Measurements from ENCODE around the gene LRIF1.
"Not testable (repeated sequence)": the region's sequence is repeated elsewhere in the genome, so short reads cannot be mapped to it uniquely, and the experiment has no call there.

LRIF1 gene

GRCh38 chr1:110951161-110951560, 12.6 kb downstream of the LRIF1 start:
- no peak for DNase-seq (ENCODE audit: extremely low read depth in 1 of 2, low read depth in 1 of 2)

DNA sequence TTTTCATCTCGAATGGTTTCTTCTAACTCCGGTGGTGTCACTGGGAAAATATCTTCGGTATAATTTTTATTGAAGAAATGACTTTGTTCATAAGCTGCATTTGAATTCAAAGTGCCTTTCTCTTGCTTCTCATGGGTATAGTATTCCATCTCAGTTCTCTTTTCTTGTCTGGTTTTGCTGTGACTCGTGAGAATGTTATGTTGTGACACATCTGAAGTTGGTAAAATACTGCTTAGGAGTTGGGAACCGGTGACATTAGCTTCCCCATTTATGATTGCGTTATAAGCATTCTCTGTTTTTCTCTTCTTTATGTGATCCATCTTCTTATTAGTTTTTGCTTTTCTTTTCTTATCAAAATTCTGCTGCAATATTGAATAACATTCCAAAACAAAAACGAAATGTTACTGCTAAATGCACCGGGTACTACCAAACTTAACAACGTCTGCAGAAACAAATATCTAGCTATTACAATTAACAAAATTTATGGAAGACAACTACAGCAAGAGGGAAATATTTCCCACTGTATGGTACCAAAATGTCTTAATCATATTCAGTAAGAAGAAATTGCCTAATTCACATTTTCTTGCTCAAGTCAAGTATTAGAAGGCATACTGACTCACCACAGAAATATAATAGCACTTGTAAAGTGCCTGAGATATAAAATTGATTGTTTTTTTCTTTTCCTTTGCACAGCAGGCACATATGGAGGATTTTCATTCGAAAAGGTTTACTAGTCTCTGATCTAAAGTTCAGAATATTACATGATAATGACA, 15.5 kb downstream of the LRIF1 start:
- no peak for DNase-seq (ENCODE audit: extremely low read depth in 1 of 2, low read depth in 1 of 2)

DNA sequence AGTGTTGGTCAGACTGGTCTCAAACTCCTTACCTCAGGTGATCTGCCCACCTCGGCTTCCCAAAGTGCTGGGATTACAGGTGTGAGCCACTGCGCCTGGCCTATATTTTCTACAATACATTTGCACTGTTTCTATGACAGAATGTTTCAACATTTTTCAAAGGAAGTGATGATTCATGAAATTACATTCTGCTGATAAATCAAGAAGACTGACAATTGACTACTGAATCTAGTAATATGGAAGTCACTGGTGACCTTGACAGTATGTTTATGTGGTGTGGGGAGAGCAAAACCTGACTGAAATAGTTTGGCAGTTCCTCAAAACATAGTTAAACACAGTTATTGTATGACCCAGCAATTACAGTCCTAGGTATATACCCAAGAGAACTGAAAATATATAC, 18.1 kb downstream of the LRIF1 start:
- DNase-seq (ENCODE audit: extremely low read depth in 1 of 2, low read depth in 1 of 2): no peak

- DNase-seq (ENCODE audit: extremely low read depth in 1 of 2, low read depth in 1 of 2): no peak
Measured at GRCh38 chr1:110944806-110945205, 18.9 kb downstream of the LRIF1 start.

DNA sequence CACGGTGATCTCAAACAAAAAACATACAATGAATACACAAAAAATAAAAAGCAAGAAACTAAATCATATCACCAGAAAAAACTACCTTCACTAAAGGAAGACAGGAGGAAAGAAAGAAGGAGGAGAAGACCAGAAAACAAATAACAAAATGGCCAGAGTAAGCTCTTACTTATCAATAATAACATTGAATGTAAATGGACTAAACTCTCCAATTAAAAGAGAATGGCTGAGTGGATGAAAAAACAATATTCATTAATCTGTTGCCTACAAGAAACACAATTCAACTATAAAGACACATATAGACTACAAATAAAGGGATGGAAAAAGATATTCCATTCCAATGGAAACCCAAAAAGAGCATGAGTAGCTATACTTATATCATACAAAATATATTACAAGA, 27.2 kb downstream of the LRIF1 start:
- no peak for DNase-seq (ENCODE audit: extremely low read depth in 1 of 2, low read depth in 1 of 2)

DNA sequence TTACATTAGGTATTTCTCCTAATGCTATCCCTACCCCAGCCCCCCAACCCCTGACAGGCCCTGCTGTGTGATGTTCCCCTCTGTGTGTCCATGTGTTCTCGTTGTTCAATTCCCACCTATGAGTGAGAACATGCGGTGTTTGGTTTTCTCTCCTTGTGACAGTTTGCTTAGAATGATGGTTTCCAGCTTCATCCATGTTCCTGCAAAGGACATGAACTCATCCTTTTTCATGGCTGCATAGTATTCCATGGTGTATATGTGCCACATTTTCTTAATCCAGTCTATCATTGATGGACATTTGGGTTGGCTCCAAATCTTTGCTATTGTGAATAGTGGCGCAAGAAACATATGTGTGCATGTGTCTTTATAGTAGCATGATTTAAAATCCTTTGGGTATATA, 32.6 kb downstream of the LRIF1 start:
- DNase-seq (ENCODE audit: extremely low read depth in 1 of 2, low read depth in 1 of 2): not testable (repeated sequence)

- DNase-seq (ENCODE audit: extremely low read depth in 1 of 2, low read depth in 1 of 2): no peak
Measured at GRCh38 chr1:110928904-110929303, 34.8 kb downstream of the LRIF1 start.

- no peak for DNase-seq (ENCODE audit: extremely low read depth in 1 of 2, low read depth in 1 of 2)
Measured at GRCh38 chr1:110928191-110928590, 35.5 kb downstream of the LRIF1 start.

DNA sequence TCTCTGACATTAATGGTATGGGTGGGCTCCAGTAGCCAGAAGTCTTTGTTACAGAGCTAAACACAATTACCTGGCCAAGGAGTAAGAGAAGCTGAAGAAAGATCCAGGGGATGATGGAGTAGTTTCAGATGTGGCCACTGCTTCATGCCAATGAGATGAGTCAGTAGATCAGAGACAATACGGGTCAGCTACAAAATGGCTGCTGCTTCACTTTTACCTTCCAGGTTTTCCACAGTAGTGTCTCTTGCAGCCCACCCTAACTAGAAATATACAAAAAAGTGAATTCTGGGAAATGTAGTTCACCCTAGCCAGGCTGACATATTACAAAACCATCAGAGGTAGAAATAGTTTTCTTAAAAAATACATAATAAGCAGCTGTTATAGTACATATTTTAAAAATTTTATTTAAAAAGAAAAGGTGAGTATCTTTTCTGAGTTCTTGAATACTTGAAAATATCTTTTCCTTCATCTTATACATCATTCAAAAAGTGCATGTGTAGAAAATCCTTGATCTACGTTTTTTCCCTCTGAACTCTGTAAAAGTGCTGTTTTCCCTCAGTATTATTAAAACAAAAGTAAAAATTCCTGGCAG, 36.1 kb downstream of the LRIF1 start:
- no peak for DNase-seq (ENCODE audit: extremely low read depth in 1 of 2, low read depth in 1 of 2)

GRCh38 chr1:110921953-110922352, 41.8 kb downstream of the LRIF1 start:
- no peak for DNase-seq (ENCODE audit: extremely low read depth in 1 of 2, low read depth in 1 of 2)

DNA sequence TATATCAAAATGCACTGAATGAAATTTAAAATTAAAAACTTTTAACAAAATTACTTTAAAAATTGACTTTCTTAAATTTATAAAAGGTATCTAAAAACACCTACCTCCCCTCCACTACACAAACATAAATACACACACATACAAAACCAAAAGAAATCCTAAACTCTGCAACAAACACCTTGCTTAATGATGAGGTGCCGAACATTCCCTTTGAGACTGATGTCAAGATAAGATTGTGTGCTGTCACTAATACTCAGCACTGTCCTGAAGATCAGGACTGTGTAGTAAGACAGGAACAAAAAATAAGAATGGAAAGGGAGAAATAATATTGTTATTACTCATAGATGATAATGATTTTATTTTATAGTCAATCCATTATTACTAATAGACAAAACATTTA, 45.7 kb downstream of the LRIF1 start:
- no peak for DNase-seq (ENCODE audit: extremely low read depth in 1 of 2, low read depth in 1 of 2)

- DNase-seq (ENCODE audit: extremely low read depth in 1 of 2, low read depth in 1 of 2): no peak
Measured at GRCh38 chr1:110916669-110917306, 46.9 kb downstream of the LRIF1 start.

DNA sequence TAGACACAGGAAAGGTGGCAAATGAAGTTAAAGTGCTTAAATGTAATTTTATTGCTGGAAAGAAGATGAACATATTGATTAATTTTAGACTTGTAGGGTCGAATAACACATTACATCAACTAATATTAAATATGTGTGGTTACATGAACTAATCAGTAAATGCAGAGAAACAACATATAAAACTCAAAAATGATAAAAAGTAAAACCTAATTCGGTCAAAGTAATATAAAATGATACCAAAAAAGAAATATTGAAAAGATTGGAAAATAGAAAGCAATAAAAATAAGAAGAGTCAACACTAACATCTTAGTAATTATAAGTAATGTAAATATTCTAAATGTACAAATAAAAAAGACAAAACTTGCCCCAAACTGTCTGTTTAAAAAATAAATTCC, 47.5 kb downstream of the LRIF1 start:
- no peak for DNase-seq (ENCODE audit: extremely low read depth in 1 of 2, low read depth in 1 of 2)

- no peak for DNase-seq (ENCODE audit: extremely low read depth in 1 of 2, low read depth in 1 of 2)
Measured at GRCh38 chr1:110915804-110916203, 47.9 kb downstream of the LRIF1 start.

- no peak for DNase-seq (ENCODE audit: extremely low read depth in 1 of 2, low read depth in 1 of 2)
Measured at GRCh38 chr1:110914676-110915075, 49.0 kb downstream of the LRIF1 start.

DNA sequence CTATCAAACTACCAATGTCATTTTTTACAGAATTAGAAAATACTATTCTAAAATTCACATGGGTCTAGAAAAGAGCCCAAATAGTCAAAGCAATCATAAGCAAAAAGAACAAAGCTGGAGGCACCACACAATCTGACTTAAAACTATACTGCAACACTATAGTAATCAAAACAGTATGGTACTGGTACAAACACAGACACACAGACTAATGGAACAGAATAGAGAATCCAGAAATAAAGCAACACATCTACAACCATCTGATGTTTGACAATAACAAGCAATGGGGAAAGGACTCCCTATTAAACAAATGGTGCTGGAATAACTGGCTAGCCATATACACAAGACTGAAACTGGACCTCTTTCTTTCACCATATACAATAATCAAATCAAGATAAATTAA, 50.9 kb downstream of the LRIF1 start:
- no peak for DNase-seq (ENCODE audit: extremely low read depth in 1 of 2, low read depth in 1 of 2)

DNA sequence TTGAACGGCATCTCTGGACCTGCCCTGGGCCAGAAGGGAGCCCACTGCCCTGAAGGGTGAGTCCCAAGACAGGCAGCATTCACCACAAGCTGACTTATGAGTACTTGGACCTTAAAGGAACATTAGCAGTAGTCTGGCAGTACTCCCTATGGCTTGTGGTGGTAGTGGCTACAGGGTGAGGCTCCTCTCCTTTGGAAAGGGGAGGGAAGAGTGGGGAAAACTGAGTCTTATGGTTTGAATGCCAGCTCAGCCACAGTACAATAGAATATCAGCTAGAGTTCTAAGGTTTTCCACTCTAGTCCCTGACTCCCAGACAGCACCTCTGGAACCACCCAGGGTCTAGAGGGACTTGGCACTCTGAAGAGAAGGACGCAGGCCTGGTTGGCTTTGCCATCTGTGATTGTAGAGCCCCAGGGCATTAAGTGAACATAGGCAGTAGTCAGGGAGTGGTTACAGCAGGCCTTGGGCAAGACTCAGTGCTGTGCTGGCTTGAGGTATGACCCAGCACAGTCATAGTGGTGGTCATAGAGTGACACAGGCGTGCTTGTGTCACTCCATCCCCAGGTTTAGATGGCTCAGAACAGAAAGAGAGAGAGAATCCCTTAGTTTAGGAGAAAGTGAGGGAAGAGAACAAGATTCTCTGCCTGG, 59.7 kb downstream of the LRIF1 start:
- no peak for DNase-seq (ENCODE audit: extremely low read depth in 1 of 2, low read depth in 1 of 2)

GRCh38 chr1:110902820-110903463, 60.8 kb downstream of the LRIF1 start:
- no peak for DNase-seq (ENCODE audit: extremely low read depth in 1 of 2, low read depth in 1 of 2)

DNA sequence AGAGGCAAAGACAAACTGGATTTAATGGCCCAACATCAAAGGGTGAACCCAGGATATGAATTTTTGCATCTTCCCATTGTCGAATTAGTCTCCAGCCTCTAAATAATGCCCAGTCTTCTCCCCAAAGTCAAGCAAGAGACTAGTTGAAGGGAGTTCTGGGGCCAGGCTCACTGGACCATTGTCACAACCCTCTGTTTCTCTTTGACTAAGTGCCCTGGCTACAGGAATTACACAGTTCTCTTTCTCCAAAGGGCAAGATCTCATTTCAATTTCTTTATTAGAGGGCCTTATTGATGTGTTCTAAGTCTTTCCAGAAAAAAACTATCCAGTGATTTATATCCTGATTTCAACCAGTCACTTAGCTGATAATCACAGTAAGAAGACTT, 64.3 kb downstream of the LRIF1 start:
- DNase-seq (ENCODE audit: extremely low read depth in 1 of 2, low read depth in 1 of 2): no peak

DNA sequence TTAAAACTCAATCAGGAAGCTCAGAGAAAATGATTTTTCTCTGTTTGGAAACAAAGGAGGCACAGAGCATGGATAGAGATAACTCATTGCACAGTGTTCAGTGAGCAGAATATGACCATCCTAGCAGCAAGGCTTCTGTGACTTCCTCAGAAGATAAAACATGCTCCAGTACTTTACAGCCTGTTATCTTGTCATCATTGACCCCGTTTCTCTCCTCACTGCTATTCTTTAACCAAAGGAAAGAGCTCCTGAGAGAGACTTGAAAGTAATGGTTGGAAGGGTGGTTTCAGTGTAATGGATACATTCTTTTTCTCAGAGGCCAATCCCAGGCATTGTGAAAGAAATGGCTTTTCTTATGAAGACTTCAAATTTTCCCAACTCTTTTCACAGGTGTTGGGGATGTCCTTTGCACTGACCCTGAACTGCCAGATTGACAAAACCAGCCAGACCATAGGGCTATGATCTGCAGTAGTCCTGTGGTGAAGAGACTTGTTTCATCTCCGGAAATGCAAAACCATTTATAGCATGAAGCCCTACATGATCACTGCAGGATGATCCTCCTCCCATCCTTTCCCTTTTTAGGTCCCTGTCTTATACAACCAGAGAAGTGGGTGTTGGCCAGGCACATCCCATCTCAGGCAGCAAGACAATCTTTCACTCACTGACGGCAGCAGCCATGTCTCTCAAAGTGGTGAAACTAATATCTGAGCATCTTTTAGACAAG, 64.8 kb downstream of the LRIF1 start:
- DNase-seq (ENCODE audit: extremely low read depth in 1 of 2, low read depth in 1 of 2): no peak

GRCh38 chr1:110897681-110898080, 66.0 kb downstream of the LRIF1 start:
- no peak for DNase-seq (ENCODE audit: extremely low read depth in 1 of 2, low read depth in 1 of 2)
